Tibial nerve (tissue), 4 donors: ENCODE measurements around the gene PPP6R2. TPM values are rescaled to one million over a fixed set of nuclear protein-coding genes. Genes with fewer than 3 reads are reported as not detected.

Source experiments
- DNase-seq, 2 donors: peaks; one replicate each; pipeline ENCODE4 v3.0.0-alpha.2; 2019; ENCODE audit warnings: low spot score in 2 of 2
- H3K27ac ChIP-seq, 4 donors: fragments of 200-600 bp; sonication (generic) in 3 of 4; one replicate each; pipeline ENCODE4 v1.5.1; 2017 to 2019; ENCODE audit warnings: mild to moderate bottlenecking in 1 of 4
- H3K27me3 ChIP-seq, 2 donors: fragments of 200-600 bp; sonication (generic) in 1 of 2; one replicate each; pipeline versions ENCODE4 v1.5.1 to v1.6.0; 2017 to 2019
- H3K36me3 ChIP-seq, 3 donors: fragments of 200-600 bp; sonication (generic); one replicate each; pipeline ENCODE4 v1.5.1; 2018 to 2019
- H3K4me1 ChIP-seq, 4 donors: fragments of 200-600 bp; sonication (generic) in 3 of 4; one replicate each; pipeline ENCODE4 v1.5.1; 2017 to 2019
- H3K4me3 ChIP-seq, 4 donors: fragments of 200-600 bp; sonication (generic) in 3 of 4; one replicate each; pipeline ENCODE4 v1.5.1; 2017 to 2019; ENCODE audit warnings: mild to moderate bottlenecking in 1 of 4, moderate library complexity in 1 of 4
- H3K9me3 ChIP-seq, 4 donors: fragments of 200-600 bp; sonication (generic) in 3 of 4; one replicate each; pipeline ENCODE4 v1.5.1; 2017 to 2019
- CTCF ChIP-seq, 5 experiments: fragments of 200-600 bp in 3 of 5; fragments of 450-650 bp in 2 of 5; sonication (generic) in 3 of 5; IDR thresholded peaks; one replicate each; pipeline ENCODE4 v1.5.1; 2016 to 2019; ENCODE audit warnings: antibody characterized with exemption in 5 of 5, mild to moderate bottlenecking in 3 of 5, moderate library complexity in 2 of 5
- EP300 ChIP-seq, 2 donors: sonication (generic); formaldehyde crosslinking; IDR thresholded peaks; one replicate each; pipeline ENCODE4 v1.6.1; 2017; ENCODE audit warnings: antibody characterized with exemption in 2 of 2, mild to moderate bottlenecking in 1 of 2
- POLR2A ChIP-seq, 2 donors: fragments of 450-650 bp; IDR thresholded peaks; one replicate each; pipeline ENCODE4 v1.6.1; 2017; ENCODE audit warnings: antibody characterized with exemption in 2 of 2, mild to moderate bottlenecking in 2 of 2, moderate library complexity in 2 of 2
- WGBS, 2 donors: methylation state at CpG; one replicate each; pipeline ENCODE4 v1.1.5; 2018; 5-methylcytosine and 5-hydroxymethylcytosine counted together
- total RNA-seq, 4 donors: library from RNA; depleted of rRNA; stranded (reverse); fragments of >200 nt; gene quantifications; one replicate each; pipeline ENCODE4 v1.1.0, GENCODE V29; 2016

PPP6R2 gene
- total RNA-seq, 4 donors from 2014 or later = 55.9 to 112 (median 76.7) TPM

GRCh38 chr22:50454556-50455075 lies 111.5 kb downstream of the PPP6R2 start:
- TF ChIP-seq EP300 (IDR thresholded peaks at IDR 0.05) (no peak), POLR2A (IDR thresholded peaks at IDR 0.05) (no peak), CTCF (IDR thresholded peaks at IDR 0.05) (no peak)
- no peak overlapping the region for H3K4me3 ChIP-seq
- no peak overlapping the region for H3K27ac ChIP-seq
- peaks cover 0 to 89% (median 37%) of the 10 kb centered on the region in 3 donors for H3K36me3 ChIP-seq
- no peak for DNase-seq
- H3K9me3 ChIP-seq = no peaks in the 10 kb centered on the region
- H3K27me3 ChIP-seq = no peaks in the 10 kb centered on the region
- WGBS, 2 donors = 91 to 93% methylated on average over 21 to 25 of the region's 27 CpGs
- no peaks in the 10 kb centered on the region for H3K4me1 ChIP-seq

- DNase-seq = no peak
- Histone ChIP-seq H3K4me3 (no peak overlapping the region), H3K36me3 (peaks cover 2 to 89% (median 42%) of the 10 kb centered on the region in 3 donors), H3K9me3 (no peaks in the 10 kb centered on the region), H3K27me3 (no peaks in the 10 kb centered on the region), H3K27ac (no peak overlapping the region), H3K4me1 (no peaks in the 10 kb centered on the region)
- 93 to 96% methylated on average over 14 to 17 of the region's 18 CpGs for WGBS, 2 donors
- TF ChIP-seq POLR2A (IDR thresholded peaks at IDR 0.05) (no peak), CTCF (IDR thresholded peaks at IDR 0.05) (no peak), EP300 (IDR thresholded peaks at IDR 0.05) (no peak)
Observed at GRCh38 chr22:50455201-50455600, 112.1 kb downstream of the PPP6R2 start.

- H3K4me1 ChIP-seq = no peaks in the 10 kb centered on the region
- TF ChIP-seq CTCF (IDR thresholded peaks at IDR 0.05) = no peak
- no peak for TF ChIP-seq POLR2A (IDR thresholded peaks at IDR 0.05)
- TF ChIP-seq EP300 (IDR thresholded peaks at IDR 0.05) = no peak
- no peak for DNase-seq
- peaks cover 3 to 89% (median 45%) of the 10 kb centered on the region in 3 donors for H3K36me3 ChIP-seq
- no peak overlapping the region for H3K4me3 ChIP-seq
- WGBS, 2 donors = 90 to 95% methylated on average over 10 to 11 of the region's 11 CpGs
- H3K27ac ChIP-seq = no peak overlapping the region
- H3K27me3 ChIP-seq = no peaks in the 10 kb centered on the region
- no peaks in the 10 kb centered on the region for H3K9me3 ChIP-seq
Observed at GRCh38 chr22:50456026-50456425, 112.9 kb downstream of the PPP6R2 start.

GRCh38 chr22:50456466-50457234 lies 113.5 kb downstream of the PPP6R2 start:
- H3K36me3 ChIP-seq = peaks cover 3 to 89% (median 52%) of the 10 kb centered on the region in 3 donors
- no peak for TF ChIP-seq POLR2A (IDR thresholded peaks at IDR 0.05)
- TF ChIP-seq CTCF (IDR thresholded peaks at IDR 0.05) = no peak
- no peak for TF ChIP-seq EP300 (IDR thresholded peaks at IDR 0.05)
- H3K27ac ChIP-seq = no peak overlapping the region
- H3K27me3 ChIP-seq = no peaks in the 10 kb centered on the region
- 76 to 88% methylated on average over 12 to 15 of the region's 34 CpGs for WGBS, 2 donors
- no peak for DNase-seq
- H3K4me3 ChIP-seq = no peak overlapping the region
- H3K9me3 ChIP-seq = no peaks in the 10 kb centered on the region
- H3K4me1 ChIP-seq = no peaks in the 10 kb centered on the region

GRCh38 chr22:50459016-50459415 lies 115.9 kb downstream of the PPP6R2 start:
- peaks cover 6 to 100% (median 66%) of the 10 kb centered on the region in 3 donors for H3K36me3 ChIP-seq
- no peaks in the 10 kb centered on the region for H3K9me3 ChIP-seq
- no peaks in the 10 kb centered on the region for H3K27me3 ChIP-seq
- no peak for TF ChIP-seq EP300 (IDR thresholded peaks at IDR 0.05)
- no peak for TF ChIP-seq POLR2A (IDR thresholded peaks at IDR 0.05)
- no peak for TF ChIP-seq CTCF (IDR thresholded peaks at IDR 0.05)
- WGBS, 2 donors = 88 to 90% methylated on average over 21 to 22 of the region's 22 CpGs
- no peak overlapping the region for H3K4me3 ChIP-seq
- H3K27ac ChIP-seq = no peak overlapping the region
- no peaks in the 10 kb centered on the region for H3K4me1 ChIP-seq
- DNase-seq = no peak
